Renal cortex interstitium (tissue), 11 donors: Measurements from ENCODE around the gene TDRD10. TPM values are rescaled to one million over a fixed set of nuclear protein-coding genes. Genes with fewer than 3 reads are reported as not detected.

ENCODE experiments used
- DNase-seq, 11 donors: peaks; one replicate each; pipeline ENCODE4 v3.0.0-alpha.2; 2013; ENCODE audit warnings: low read depth in 9 of 11, low spot score in 4 of 11; ENCODE audit errors: extremely low read depth in 1 of 11
- polyA plus RNA-seq, 3 donors: library from polyadenylated mRNA; unstranded; fragments of 120-200 nt; gene quantifications; one replicate each; pipeline ENCODE4 v1.2.1, GENCODE V29; 2013; ENCODE audit not compliant: insufficient read length in 3 of 3

TDRD10 gene
- polyA plus RNA-seq, 3 donors = 0.93 to 2.2 (median 1.0) TPM

DNA sequence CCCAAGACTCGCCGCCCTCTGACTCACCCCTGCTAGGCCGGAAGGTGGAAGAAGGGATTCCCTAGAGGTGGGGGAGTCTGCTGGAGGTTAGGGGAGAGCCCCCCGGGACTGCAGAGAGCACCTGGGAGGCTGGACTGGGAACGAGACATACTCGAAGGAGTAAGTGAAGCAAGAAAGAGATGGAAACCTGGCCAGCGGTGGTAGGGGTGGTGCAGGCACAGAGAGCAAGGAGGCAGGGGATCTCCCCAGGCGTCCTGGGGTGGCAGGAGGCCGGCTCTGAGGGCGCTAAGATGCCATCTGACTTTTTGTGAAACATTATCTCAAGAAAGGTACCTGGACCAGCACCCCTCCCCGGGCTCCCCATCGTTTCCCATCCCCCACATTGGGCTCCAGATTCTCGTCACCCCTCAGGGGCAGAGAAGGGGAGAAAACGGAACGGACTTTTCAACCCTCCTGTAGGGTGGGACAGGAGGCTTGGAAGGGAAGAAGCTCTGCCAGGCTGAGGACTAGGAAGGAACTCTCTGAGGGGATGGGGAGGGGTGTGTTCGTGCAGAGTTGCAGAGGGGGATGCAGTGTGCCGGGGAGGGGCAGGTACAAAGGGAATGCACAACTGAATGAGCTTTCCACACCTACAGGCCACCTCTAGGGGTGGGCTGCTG is 66.3 kb downstream of the TDRD10 start:
- DNase-seq = no peak

DNA sequence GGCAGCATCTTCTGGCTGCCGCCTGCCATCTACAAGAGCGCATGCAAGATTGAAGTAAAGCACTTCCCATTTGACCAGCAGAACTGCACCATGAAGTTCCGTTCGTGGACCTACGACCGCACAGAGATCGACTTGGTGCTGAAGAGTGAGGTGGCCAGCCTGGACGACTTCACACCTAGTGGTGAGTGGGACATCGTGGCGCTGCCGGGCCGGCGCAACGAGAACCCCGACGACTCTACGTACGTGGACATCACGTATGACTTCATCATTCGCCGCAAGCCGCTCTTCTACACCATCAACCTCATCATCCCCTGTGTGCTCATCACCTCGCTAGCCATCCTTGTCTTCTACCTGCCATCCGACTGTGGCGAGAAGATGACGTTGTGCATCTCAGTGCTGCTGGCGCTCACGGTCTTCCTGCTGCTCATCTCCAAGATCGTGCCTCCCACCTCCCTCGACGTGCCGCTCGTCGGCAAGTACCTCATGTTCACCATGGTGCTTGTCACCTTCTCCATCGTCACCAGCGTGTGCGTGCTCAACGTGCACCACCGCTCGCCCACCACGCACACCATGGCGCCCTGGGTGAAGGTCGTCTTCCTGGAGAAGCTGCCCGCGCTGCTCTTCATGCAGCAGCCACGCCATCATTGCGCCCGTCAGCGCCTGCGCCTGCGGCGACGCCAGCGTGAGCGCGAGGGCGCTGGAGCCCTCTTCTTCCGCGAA is 69.4 kb downstream of the TDRD10 start:
- DNase-seq = no peak

DNA sequence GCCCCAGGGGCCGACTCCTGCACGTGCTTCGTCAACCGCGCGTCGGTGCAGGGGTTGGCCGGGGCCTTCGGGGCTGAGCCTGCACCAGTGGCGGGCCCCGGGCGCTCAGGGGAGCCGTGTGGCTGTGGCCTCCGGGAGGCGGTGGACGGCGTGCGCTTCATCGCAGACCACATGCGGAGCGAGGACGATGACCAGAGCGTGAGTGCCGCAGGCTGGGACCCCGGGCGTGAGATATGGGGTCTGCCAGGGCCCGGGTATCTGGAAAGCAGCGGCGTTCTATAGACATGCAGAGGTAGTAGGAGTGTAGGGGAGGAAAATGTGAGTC is 69.9 kb downstream of the TDRD10 start:
- no peak for DNase-seq

DNA sequence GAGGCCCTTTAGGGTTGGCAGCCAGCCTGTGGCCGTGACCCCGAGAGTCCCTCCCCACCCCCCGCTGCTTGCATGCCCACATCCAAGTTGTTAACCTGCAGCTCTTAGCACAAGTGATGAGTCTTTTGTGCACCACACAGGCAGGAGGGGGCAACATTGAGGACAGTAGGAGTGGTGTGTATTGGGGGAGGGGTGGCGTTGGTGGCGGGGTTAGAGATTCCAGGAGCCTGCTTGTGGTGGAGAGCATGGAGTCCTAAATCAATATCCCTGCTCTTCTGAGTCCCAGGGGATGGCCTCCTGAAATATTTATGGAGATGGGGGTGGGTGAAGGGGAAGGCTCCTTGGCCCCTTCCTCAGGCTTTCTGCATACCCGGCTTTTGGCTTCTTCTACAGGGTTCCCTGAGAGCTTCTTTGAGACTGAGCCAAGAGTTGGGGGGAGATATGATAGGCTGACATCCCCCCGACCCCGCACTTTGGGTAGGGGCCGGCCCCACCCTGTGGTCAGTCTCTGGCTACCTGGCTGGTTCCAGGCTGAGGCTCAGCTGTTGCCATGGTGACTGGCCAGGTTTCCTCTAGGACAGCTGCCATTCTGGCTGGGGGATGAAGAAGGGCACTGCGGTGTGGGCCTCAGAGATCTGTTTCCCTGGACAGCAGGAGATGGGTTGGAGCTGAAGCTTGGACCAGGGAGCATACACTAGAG is 70.6 kb downstream of the TDRD10 start:
- DNase-seq = no peak

DNA sequence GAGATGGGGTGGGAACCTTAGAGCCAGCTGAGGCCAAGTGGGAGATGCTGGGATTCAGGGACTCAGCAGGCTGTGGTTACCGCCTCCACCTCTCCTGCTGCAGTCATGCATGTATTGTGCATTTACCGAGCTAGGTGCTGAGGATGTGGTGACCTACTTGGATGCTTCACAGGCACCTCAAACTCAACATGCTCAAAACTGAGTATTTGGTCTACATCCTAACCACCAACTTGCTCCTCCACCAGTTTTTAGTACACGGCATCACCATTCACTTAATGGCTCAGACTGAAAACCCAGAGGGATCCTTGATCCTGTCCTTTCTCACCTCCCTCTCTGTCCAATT is 71.1 kb downstream of the TDRD10 start:
- DNase-seq = no peak

DNA sequence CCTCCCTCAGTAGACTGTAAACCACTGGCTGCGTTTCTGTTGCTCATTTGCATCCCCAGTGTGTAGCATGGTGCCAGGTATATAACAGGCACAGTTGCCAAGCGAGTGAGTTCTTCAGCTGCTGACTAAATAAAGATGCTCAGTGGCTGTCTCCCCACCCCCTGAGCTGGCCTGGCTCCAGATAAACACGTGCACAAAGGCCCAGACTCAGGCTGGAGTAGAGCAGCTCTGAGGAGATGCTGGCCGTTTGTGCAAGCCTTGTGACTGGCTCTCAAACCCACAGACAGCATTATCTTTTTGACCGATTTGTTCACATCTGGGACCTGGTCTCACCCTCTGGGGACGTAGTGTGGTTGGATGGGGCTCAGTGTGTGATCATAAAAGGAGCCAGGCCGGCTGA is 72.7 kb downstream of the TDRD10 start:
- no peak for DNase-seq

DNA sequence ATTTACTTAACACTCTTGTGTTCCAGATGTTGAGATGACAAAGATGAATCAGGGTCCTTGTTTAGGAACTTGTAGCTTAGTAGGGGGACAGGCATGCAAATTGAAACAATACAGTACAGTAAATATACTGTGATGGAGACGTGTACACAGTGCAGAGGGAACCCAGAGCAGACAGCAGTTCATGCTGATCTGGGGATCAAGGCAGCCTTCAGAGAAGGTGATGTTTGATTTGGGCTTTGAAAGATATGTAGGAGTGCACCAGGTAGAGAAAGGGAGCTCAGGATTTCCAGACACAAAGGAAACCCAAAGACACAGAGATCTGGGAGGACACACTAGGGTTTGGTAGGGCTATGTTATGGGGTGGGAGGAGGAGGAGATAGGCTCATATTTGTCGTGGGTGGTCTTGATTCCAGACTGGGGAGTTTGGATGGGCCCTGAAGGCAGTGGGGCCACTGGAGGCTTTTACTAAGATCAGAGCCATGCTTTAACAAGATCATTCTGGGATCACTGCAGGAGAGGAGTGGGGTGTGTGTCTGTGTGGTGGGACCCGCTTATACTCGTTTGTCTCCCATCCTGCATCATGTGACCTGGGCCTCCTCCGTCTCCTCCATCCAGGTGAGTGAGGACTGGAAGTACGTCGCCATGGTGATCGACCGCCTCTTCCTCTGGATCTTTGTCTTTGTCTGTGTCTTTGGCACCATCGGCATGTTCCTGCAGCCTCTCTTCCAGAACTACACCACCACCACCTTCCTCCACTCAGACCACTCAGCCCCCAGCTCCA is 73.3 kb downstream of the TDRD10 start:
- no peak for DNase-seq

DNA sequence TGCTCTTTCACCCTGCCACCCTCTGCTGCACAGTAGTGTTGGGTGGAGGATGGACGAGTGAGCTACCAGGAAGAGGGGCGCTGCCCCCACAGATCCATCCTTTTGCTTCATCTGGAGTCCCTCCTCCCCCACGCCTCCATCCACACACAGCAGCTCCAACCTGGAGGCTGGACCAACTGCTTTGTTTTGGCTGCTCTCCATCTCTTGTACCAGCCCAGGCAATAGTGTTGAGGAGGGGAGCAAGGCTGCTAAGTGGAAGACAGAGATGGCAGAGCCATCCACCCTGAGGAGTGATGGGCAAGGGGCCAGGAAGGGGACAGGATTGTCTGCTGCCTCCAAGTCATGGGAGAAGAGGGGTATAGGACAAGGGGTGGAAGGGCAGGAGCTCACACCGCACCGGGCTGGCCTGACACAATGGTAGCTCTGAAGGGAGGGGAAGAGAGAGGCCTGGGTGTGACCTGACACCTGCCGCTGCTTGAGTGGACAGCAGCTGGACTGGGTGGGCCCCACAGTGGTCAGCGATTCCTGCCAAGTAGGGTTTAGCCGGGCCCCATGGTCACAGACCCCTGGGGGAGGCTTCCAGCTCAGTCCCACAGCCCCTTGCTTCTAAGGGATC is 74.0 kb downstream of the TDRD10 start:
- no peak for DNase-seq

DNA sequence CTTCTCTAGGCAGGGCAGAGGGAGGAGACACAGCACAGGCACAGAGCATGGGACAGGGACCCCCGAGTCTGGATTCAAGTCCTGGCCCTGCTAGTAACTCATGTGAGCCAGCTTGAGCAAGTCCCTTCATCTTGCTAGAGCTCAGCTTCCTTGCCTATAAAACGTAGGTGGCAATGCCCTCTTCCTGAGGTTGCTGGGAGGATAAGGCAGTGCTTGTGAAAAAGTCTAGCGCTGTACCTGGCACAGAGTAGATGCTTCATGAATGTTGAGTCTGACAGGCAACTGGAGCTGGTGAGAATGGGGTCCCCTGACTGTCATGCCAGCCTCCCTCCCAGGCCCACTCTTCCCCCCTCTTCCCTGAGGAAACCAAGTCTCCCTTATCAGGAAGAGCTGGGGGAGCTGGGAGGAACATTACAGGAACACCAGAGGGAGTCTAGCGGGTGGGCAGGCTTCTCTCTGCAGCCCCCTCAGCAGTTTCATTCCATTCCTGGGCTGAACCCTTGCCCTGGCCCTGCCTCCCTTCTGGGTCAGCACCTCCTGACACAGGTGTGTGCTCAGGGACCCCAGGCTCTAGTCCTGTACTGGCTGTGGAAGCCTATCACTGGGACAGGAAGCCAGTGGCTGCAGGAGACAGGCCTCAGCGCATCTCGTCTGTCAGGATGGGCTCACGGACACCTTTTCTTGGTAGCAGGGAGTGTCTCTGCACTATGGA is 75.5 kb downstream of the TDRD10 start:
- DNase-seq = no peak

DNA sequence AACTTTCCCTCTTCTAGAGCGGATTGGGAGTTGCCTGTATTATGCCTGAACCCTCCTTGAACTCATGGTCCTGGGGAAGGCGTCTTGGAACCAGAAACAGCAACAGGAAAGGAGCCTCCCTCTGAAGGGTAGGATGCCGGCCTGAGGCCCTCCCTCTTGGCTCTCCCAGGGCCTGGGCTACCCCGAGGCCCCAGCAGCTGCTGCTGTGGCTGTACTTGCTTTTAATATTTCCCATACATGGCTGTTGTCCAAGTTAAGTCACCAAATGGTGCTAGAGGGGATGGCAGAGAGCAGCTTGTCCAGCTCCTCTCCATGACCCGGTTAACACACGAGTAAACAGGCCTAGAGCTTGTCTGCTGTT is 76.0 kb downstream of the TDRD10 start:
- DNase-seq = no peak

DNA sequence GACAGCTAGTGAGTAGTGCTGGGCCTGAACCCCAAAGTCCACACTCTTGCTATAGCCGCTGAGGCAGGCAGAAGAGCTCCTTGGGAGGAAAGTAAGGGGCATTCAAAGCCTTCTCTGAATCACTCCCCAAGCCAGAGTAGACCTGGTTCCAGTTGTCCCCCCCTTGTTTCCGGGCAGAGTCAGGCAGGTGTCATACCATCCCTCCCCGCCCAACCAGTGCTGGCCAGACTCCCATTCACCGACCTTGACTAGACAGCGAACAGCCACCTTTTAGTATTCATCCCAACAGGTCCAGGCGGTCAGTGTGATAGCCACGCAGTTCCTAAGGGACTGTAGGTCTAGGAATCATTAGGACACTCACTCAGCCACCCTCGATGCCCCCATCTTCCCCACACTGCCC is 77.4 kb downstream of the TDRD10 start:
- DNase-seq = no peak

DNA sequence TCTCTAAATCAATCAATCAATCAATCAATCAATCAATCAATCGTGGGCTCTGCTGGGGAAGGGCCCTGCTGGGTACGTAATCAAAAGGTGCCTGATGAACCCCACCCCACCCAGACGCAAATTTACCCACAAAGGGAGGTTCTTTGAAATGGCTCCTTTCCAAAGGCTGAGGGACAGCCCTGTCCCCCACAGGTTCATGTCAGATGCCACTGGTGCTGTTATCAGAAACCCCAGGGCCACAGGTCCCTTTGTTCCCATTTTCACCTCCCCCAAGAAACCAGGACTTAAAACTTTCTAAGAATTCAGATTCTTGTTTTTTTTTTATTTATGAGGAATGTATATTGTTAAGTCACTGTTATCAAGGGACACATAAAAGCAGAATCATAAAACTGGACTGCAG is 79.7 kb downstream of the TDRD10 start:
- no peak for DNase-seq

DNA sequence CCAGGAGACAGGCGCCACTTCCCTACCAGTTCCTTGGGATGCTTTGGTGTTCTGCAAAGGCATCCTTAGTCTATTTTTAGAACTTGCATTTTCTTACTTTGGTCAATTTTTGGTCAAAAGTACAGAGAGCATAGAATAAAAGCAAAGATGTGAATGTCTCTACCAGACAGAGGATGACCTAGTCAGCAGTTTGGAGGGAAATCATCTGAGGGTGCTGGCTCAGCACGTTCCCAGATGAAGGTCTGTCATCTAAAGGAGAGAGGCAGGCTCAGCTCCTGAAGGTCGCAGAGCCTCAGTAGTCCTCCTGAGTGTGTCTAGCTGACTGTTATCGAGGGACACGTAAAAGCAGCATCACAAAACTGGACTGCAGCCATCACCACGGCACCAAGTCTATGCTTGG is 80.9 kb downstream of the TDRD10 start:
- DNase-seq = no peak

DNA sequence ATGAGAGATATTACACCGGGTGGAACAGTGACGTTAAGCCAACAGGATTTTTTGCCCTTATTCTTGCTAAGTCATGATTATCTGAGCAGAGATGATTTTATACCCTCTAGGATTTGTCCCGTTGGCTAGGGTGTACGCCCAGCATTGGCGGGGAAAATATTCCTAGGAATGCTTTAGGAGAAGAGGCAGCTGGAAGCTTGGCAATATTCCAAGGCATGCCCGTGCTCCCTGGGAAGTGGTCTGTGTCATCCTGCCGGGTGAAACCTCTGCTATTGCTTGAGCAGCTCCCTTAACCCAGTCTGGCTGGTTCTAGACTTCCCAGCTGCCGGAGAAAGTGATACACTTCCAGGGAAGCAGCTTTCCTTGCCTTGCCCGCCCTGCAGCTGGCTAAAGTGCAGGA is 81.8 kb downstream of the TDRD10 start:
- DNase-seq = no peak

DNA sequence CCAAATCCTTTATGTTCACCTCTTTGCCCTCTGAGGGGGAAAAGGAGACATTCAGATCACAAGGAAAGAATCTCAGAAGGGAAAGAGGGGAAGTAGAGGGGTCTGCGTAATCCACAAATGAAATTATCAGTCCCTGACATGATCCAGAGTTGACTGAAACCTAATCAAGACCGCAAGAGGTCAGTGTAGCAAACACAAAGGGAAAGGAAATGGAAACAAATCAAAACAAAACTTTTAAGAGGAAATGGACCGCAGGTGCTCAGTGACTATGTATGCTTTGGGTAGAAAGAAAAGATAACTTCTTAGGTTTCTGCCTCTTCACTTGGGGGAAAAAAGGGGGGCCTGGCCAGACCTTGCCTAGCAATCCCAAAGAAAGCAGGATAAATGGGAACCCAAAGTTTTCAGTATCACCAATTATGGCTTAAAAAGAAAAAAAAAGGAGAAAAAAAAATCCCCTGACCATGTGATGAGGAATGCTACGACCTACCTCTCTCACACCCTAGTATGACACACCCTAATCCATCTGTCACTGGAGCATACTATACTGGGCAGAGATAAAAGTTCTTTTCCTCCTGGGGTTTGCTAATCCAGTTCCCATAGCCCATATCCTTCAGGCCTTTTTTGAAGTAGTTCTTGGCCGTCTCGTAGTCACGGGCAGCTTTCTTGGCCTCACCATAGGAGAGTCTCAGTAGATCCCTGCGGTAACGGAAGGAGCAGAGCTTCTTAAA is 82.4 kb downstream of the TDRD10 start:
- DNase-seq = no peak

DNA sequence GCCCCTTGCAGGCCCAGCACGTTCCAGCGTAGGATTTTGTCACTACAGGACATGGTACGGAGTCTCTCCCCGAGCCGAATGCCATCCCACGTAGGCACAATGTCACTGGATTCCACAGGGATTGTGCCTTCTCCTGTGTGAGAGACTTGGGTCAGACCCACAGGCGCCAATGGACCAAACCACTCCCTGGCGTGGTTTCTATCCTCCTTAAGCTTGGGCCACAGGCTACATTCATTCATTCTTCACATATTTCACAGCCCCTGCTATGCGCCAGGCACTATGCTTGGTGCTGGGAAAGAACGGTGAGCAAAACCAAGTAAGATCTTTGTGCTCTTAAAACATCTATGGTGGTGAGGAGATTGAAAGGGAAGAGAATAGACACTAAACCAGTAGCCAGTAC is 84.2 kb downstream of the TDRD10 start:
- DNase-seq = no peak

DNA sequence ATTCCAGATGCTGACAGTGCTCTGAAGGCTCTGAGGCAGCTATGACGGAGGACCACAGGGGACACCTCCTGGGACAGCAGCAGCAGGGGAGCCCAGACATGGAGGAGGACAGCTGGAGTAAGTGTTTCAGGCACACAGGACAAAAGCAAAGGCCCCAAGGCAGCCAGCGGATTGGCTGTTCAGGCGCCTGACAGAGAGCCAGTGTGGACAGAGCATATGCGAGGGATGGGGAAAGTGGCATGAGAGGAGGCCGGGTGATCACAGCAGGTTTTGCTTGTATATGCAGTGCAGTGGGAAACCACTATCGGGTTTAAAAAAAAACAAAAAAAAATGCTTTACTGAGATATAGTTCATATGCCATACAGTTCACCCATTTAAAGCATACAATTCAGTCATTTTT is 84.6 kb downstream of the TDRD10 start:
- DNase-seq = no peak

DNA sequence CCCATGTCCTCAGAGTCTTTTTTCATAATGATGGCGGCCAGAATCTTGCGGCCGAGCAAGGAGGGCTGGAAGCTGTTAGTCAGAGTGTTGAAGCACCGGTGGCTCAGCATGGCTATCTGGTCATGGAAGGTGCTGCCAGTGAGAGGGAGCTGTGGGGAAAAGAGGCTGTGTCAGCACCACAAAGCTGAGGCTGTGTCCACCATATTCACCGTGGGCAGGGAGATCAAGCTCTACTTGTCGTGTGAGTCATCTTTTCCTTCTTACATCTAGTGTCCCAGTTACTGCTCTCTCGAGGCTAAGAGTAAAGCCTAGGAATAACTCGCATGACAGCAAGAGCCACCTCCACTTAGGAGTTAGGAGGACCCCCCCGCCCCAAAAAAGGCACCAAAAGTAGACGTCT is 87.8 kb downstream of the TDRD10 start:
- no peak for DNase-seq
